Loucy (cell line): ENCODE data around the gene CLIP1.

Experiments
- H2AFZ ChIP-seq: fragments of 200-600 bp; sonication (generic); 2 replicates; pipeline ENCODE4 v1.6.0; 2016; ENCODE audit warnings: antibody characterized with exemption, mild to moderate bottlenecking, low read length, moderate library complexity
- H3F3A ChIP-seq: fragments of 200-600 bp; 2 replicates; pipeline ENCODE4 v1.6.0; 2016; ENCODE audit warnings: antibody characterized with exemption, low read depth, mild to moderate bottlenecking
- H3K27me3 ChIP-seq: fragments of 200-600 bp; sonication (generic); 2 replicates; pipeline ENCODE4 v1.6.1; 2014; ENCODE audit warnings: low read length, mild to moderate bottlenecking; ENCODE audit not compliant: insufficient read depth, poor library complexity, severe bottlenecking
- H3K36me3 ChIP-seq: fragments of 200-600 bp; sonication (generic); 2 replicates; pipeline ENCODE4 v1.6.1; 2016; ENCODE audit warnings: low read length; ENCODE audit not compliant: insufficient read depth
- H3K4me1 ChIP-seq: fragments of 200-600 bp; sonication (generic); 2 replicates; pipeline ENCODE4 v1.5.1; 2014; ENCODE audit warnings: low read length, mild to moderate bottlenecking; ENCODE audit not compliant: insufficient read depth, poor library complexity, severe bottlenecking
- H3K4me2 ChIP-seq: fragments of 200-600 bp; sonication (generic); 2 replicates; pipeline ENCODE4 v1.6.0; 2014; ENCODE audit warnings: antibody characterized with exemption, low read length, low read depth, mild to moderate bottlenecking; ENCODE audit not compliant: poor library complexity, severe bottlenecking
- H3K4me3 ChIP-seq: fragments of 200-600 bp; sonication (generic); 2 replicates; pipeline ENCODE4 v1.5.1; 2014; ENCODE audit warnings: low read length, mild to moderate bottlenecking, mixed read lengths; ENCODE audit not compliant: poor library complexity, severe bottlenecking
- H3K79me2 ChIP-seq: fragments of 200-600 bp; sonication (generic); 2 replicates; pipeline ENCODE4 v1.6.1; 2014; ENCODE audit warnings: low read length; ENCODE audit not compliant: insufficient read depth
- H3K9ac ChIP-seq: fragments of 200-600 bp; sonication (generic); 2 replicates; pipeline ENCODE4 v1.6.0; 2014; ENCODE audit warnings: mild to moderate bottlenecking, low read depth, low read length, moderate library complexity; ENCODE audit not compliant: poor library complexity, severe bottlenecking
- H3K9me2 ChIP-seq: fragments of 200-600 bp; sonication (generic); replicated peaks from 2 replicates; pipeline ENCODE4 v1.6.1; 2016; ENCODE audit warnings: low read depth, low read length, mixed read lengths
- H3K9me3 ChIP-seq: fragments of 200-600 bp; sonication (generic); 2 replicates; pipeline ENCODE4 v1.6.1; 2014; ENCODE audit warnings: mild to moderate bottlenecking, antibody characterized with exemption, low read length, low read depth; ENCODE audit not compliant: insufficient read depth
- H4K20me1 ChIP-seq: fragments of 200-600 bp; sonication (generic); 2 replicates; pipeline ENCODE4 v1.6.0; 2014; ENCODE audit warnings: antibody characterized with exemption, low read length, mild to moderate bottlenecking; ENCODE audit not compliant: insufficient read depth, poor library complexity, severe bottlenecking
- CTCF ChIP-seq: fragments of 200-600 bp; sonication (generic); conservative IDR thresholded peaks from 2 replicates; pipeline ENCODE4 v1.5.1; 2014; ENCODE audit warnings: mild to moderate bottlenecking, antibody characterized with exemption, low read length
- EZH2phosphoT487 ChIP-seq: fragments of 200-600 bp; IDR thresholded peaks from 2 replicates; pipeline ENCODE4 v1.6.1; 2018; ENCODE audit warnings: antibody characterized with exemption, mild to moderate bottlenecking, moderate library complexity, borderline replicate concordance

Gene CLIP1

GRCh38 chr12:122243965-122244364 lies 178.5 kb downstream of the CLIP1 start:
- Histone ChIP-seq H3K4me2 (peak overlapping the region; percentile 77), H3K4me1 (peaks cover 18% of the 10 kb centered on the region), H3K9ac (peak overlapping the region; percentile 32), H3K36me3 (peaks cover 8% of the 10 kb centered on the region; the same call in 1 of the 2 replicates), H3K79me2 (no peaks in the 10 kb centered on the region), H3K4me3 (peak overlapping the region; percentile 66), H3K9me3 (no peaks in the 10 kb centered on the region), H3K27me3 (no peaks in the 10 kb centered on the region), H3K9me2 (no peaks in the 10 kb centered on the region), H3F3A (peaks cover 3% of the 10 kb centered on the region; the same call in 1 of the 2 replicates), H4K20me1 (no peaks in the 10 kb centered on the region), H2AFZ (no peak overlapping the region)
- TF ChIP-seq EZH2phosphoT487, result no peak
- no peak for TF ChIP-seq CTCF

GRCh38 chr12:122238861-122239260 lies 183.6 kb downstream of the CLIP1 start:
- H3F3A ChIP-seq, result 0 out of 2 replicates have a peak, but pooled peaks cover 2% of the 10 kb centered on the region
- H3K9me2 ChIP-seq, result no peaks in the 10 kb centered on the region
- H4K20me1 ChIP-seq, result no peaks in the 10 kb centered on the region
- no peak overlapping the region for H3K4me2 ChIP-seq
- no peak overlapping the region for H3K9ac ChIP-seq
- no peak overlapping the region for H2AFZ ChIP-seq
- no peak for TF ChIP-seq CTCF
- TF ChIP-seq EZH2phosphoT487, result no peak
- no peak overlapping the region for H3K4me3 ChIP-seq
- H3K79me2 ChIP-seq, result no peaks in the 10 kb centered on the region
- H3K27me3 ChIP-seq, result no peaks in the 10 kb centered on the region
- H3K9me3 ChIP-seq, result no peaks in the 10 kb centered on the region
- H3K4me1 ChIP-seq, result peaks cover 5% of the 10 kb centered on the region
- peaks cover 20% of the 10 kb centered on the region; the same call in 1 of the 2 replicates for H3K36me3 ChIP-seq

- H3K9ac ChIP-seq, result no peak overlapping the region
- no peaks in the 10 kb centered on the region for H3K4me1 ChIP-seq
- no peaks in the 10 kb centered on the region for H3K27me3 ChIP-seq
- H2AFZ ChIP-seq, result no peak overlapping the region
- H3K4me3 ChIP-seq, result no peak overlapping the region
- TF ChIP-seq CTCF (no peak), EZH2phosphoT487 (no peak)
- no peaks in the 10 kb centered on the region for H3K9me2 ChIP-seq
- H3F3A ChIP-seq, result no peaks in the 10 kb centered on the region
- H3K79me2 ChIP-seq, result no peaks in the 10 kb centered on the region
- peaks cover 32% of the 10 kb centered on the region; the same call in 1 of the 2 replicates for H3K36me3 ChIP-seq
- no peaks in the 10 kb centered on the region for H4K20me1 ChIP-seq
- no peaks in the 10 kb centered on the region for H3K9me3 ChIP-seq
- H3K4me2 ChIP-seq, result no peak overlapping the region
These were observed 186.7 kb downstream of the CLIP1 start for GRCh38 chr12:122235741-122236140.
